Activated naive CD8-positive, alpha-beta T cell treated with anti-CD3 and anti-CD28 coated beads, Interleukin-2, amount 10 ng/mL, durations not matched to agents 7 days and 5 days (primary cell): ENCODE measurements around the gene FCHO2. TPM values are rescaled to one million over a fixed set of nuclear protein-coding genes. Genes with fewer than 3 reads are reported as not detected.

ENCODE experiments used
- ATAC-seq: fragments of 150-1000 bp; cut with Tn5 transposase; one replicate; pipeline ENCODE4 v1.10.0; 2021; ENCODE audit warnings: low read depth, moderate library complexity
- POLR2A ChIA-PET: fragments of 350-600 bp; sonication (Branson Sonifier 250); formaldehyde crosslinking; loops from one replicate; lab custom pipeline; 2021; ENCODE audit warnings: antibody characterized with exemption; lab: Charles Lee
- DNase-seq: peaks from one replicate; pipeline ENCODE4 v3.0.0; 2021
- H3K27ac Mint-ChIP-seq: one replicate; pipeline ENCODE4 v1.8.0; 2022; ENCODE audit warnings: mild to moderate bottlenecking, mixed read lengths
- H3K27me3 Mint-ChIP-seq: one replicate; pipeline ENCODE4 v1.8.0; 2022; ENCODE audit warnings: mild to moderate bottlenecking, moderate library complexity, mixed read lengths
- H3K36me3 Mint-ChIP-seq: one replicate; pipeline ENCODE4 v1.8.0; 2021; ENCODE audit warnings: mild to moderate bottlenecking, mixed read lengths
- H3K4me1 Mint-ChIP-seq: one replicate; pipeline ENCODE4 v1.8.0; 2021; ENCODE audit warnings: mixed read lengths
- H3K4me3 Mint-ChIP-seq: one replicate; pipeline ENCODE4 v1.8.0; 2022; ENCODE audit warnings: mild to moderate bottlenecking, moderate library complexity, mixed read lengths
- H3K9me3 Mint-ChIP-seq: one replicate; pipeline ENCODE4 v1.8.0; 2021; ENCODE audit warnings: mixed read lengths
- total RNA-seq, 2 experiments: library from RNA; stranded (reverse); gene quantifications; one replicate each; pipeline ENCODE4 v1.2.3, GENCODE V29; 2021

Gene FCHO2
- total RNA-seq, 2 experiments from 2014 or later = 3.0 to 3.4 TPM

DNA sequence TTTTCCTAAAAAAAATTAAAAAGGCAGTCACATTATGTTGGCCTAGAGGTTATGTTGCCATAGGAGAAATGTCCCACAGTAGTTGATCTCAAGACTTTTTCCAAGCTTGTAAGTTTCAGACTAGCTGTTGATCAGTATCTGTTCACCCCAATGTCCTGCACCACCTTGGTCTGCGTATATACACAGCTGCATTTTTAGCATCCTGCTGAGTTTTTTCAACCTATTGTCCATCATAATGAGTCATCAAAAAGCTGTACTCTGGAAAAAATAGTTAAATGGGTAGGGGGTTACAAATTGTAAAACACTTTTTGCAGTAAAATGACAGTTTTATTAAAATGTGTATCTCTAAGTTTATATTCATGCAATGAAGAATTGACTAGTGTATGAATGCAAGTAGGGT is 111.4 kb downstream of the FCHO2 start:
- Mint-ChIP-seq H3K4me3 (no peak overlapping the region), H3K27me3 (peaks cover 22% of the 10 kb centered on the region)
- ATAC-seq = no peak

DNA sequence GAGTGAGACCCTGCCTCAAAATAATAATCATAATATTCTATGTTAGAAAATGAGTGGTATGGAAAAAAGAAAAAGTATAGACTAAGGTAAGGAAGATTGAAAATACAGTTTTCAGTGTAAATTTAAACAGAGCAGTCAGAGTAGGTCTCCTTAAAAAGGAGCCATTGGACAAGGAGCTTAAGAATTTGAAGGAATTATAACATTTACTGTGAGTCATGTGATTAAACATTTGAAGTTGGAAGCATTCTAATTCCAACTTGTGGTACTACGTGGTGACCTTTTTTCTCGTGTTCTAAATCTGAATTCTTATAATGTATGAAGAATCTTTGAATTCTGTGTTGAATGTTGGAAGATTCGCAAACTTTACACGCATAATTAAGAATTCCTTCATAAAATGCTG is 125.3 kb downstream of the FCHO2 start:
- Mint-ChIP-seq H3K9me3 (no peaks in the 10 kb centered on the region), H3K36me3 (no peaks in the 10 kb centered on the region), H3K4me1 (no peaks in the 10 kb centered on the region), H3K4me3 (no peak overlapping the region), H3K27me3 (peaks cover 24% of the 10 kb centered on the region), H3K27ac (no peak overlapping the region)
- POLR2A ChIA-PET = no interaction called here
- DNase-seq = no peak
- ATAC-seq = no peak

More for the DNA sequence above, 111.4 kb downstream of the FCHO2 start:
- Mint-ChIP-seq H3K4me1 (peaks cover 2% of the 10 kb centered on the region), H3K9me3 (no peaks in the 10 kb centered on the region), H3K27ac (no peak overlapping the region), H3K36me3 (no peaks in the 10 kb centered on the region)
- DNase-seq = no peak
- POLR2A ChIA-PET = no interaction called here

DNA sequence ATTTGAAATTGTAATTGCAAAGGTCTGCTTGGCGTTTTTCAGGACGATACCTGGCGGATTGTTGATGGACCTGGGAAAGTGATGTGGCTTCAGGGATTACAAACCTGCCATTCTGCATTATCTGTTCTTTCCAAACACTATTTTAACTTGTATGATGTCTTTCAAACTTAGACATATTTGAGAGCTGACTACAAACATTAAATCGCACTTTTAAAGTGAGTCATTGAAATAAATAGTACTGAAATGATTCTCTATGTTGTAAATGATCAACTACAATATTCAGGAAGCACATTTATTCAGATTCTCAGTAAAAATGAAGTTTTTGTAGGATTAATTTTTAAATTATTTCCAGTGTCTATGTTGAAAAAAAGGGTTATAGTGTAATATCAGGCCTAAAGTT is 132.2 kb downstream of the FCHO2 start:
- Mint-ChIP-seq H3K4me1 (no peaks in the 10 kb centered on the region), H3K4me3 (no peak overlapping the region), H3K36me3 (no peaks in the 10 kb centered on the region), H3K27me3 (peaks cover 24% of the 10 kb centered on the region), H3K27ac (no peak overlapping the region), H3K9me3 (no peaks in the 10 kb centered on the region)
- ATAC-seq = no peak
- POLR2A ChIA-PET = no interaction called here
- DNase-seq = no peak

DNA sequence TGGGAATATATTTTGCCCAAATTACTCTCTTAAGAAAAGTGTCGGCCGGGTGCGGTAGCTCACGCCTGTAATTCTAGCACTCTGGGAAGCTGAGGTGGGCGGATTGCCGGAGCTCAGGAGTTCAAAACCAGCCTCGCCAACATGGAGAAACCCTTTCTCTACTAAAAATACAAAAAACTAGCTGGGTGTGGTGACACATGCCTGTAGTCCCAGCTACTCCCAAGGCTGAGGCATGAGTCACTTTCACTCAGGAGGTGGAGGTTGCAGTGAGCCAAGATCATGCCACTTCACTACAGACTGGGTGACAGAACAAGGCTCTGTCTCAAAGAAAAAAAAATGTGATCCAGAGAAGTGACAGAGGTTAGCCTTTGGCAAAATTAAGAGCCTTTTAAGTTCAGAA is 138.1 kb downstream of the FCHO2 start:
- DNase-seq (no peak), ATAC-seq (no peak)
- peaks cover 2% of the 10 kb centered on the region for H3K9me3 Mint-ChIP-seq
- H3K27me3 Mint-ChIP-seq = peaks cover 2% of the 10 kb centered on the region
- POLR2A ChIA-PET = no interaction called here
- no peaks in the 10 kb centered on the region for H3K4me1 Mint-ChIP-seq
- no peaks in the 10 kb centered on the region for H3K36me3 Mint-ChIP-seq
- no peak overlapping the region for H3K4me3 Mint-ChIP-seq
- no peak overlapping the region for H3K27ac Mint-ChIP-seq

DNA sequence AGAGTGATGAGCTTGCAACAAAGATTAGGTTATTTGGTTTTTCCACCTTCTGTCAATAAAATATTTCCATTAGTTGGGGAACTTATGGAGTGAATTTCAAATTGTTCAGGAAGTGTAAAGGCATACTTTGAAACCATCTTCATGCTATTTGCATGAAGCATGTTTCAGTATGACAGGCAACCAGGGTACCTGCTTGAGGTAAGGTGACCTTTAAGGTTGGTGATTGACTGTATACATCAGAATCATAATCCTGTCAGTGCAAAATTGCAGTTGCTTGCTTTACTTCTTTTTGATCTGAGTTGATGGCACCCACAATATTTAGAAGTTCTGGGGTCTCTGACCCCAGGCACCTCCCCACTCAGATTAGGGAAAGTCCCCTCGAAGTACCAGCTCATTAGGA is 138.6 kb downstream of the FCHO2 start:
- no peak overlapping the region for H3K27ac Mint-ChIP-seq
- ATAC-seq = no peak

DNA sequence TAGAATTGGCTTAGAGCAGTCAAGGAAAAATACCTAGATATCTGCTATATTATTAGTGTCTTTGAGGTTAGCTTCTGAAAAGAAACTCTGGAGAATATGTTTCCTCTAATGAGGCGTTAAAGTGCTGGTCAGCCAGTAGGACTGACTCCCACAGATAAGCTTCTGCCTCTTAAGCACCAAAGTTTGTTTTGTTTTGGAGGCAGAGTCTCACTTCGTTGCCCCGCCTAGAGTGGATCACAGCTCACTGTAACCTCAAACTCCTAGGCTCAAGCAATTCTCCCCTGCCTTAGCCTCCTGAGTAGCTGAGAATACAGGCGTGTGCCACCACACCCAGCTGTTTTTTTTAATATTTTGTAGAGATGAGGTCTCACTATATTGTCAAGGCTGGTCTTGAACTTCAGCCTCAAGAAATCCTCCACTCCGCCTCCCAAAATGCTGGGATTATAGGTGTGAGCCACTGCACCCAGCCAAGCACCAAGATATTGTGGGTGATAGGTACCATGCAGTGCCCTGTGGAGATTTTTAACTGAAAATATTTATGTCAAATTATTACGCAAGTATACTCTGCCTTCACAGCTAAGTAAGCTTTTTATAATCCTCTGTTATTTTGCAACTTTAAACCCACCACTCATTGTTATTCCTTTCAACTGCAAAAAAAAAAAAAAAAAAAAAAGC is 139.9 kb downstream of the FCHO2 start:
- Mint-ChIP-seq H3K36me3 (no peaks in the 10 kb centered on the region), H3K27me3 (peaks cover 2% of the 10 kb centered on the region), H3K4me3 (no peak overlapping the region), H3K9me3 (peaks cover 2% of the 10 kb centered on the region), H3K4me1 (no peaks in the 10 kb centered on the region), H3K27ac (no peak overlapping the region)
- POLR2A ChIA-PET = no interaction called here
- ATAC-seq (no peak), DNase-seq (no peak)

More for the DNA sequence above, 138.6 kb downstream of the FCHO2 start:
- no peak overlapping the region for H3K4me3 Mint-ChIP-seq
- peaks cover 2% of the 10 kb centered on the region for H3K9me3 Mint-ChIP-seq
- H3K27me3 Mint-ChIP-seq = no peaks in the 10 kb centered on the region
- no peaks in the 10 kb centered on the region for H3K36me3 Mint-ChIP-seq
- no peaks in the 10 kb centered on the region for H3K4me1 Mint-ChIP-seq
- POLR2A ChIA-PET = no interaction called here
- no peak for DNase-seq

DNA sequence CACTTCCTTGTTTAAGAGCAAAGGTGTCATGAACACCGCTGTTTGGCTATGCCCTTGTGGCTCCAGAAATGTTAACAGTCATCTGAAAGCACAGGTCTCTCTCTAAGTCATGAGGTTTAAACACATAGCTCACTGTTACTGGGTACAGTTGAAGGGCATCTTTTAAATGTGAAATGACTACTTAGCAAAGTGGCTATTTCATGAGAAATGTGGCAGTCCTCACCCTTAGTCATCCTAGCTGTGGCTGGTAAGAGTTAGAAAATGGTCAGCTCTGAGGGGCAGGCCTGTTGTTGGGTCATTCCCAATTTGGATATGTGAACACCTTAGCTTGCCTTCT is 140.4 kb downstream of the FCHO2 start:
- Mint-ChIP-seq H3K36me3 (no peaks in the 10 kb centered on the region), H3K4me1 (no peaks in the 10 kb centered on the region), H3K27me3 (peaks cover 2% of the 10 kb centered on the region), H3K9me3 (peaks cover 2% of the 10 kb centered on the region), H3K4me3 (no peak overlapping the region), H3K27ac (no peak overlapping the region)
- DNase-seq = no peak
- POLR2A ChIA-PET = no interaction called here
- ATAC-seq = no peak

DNA sequence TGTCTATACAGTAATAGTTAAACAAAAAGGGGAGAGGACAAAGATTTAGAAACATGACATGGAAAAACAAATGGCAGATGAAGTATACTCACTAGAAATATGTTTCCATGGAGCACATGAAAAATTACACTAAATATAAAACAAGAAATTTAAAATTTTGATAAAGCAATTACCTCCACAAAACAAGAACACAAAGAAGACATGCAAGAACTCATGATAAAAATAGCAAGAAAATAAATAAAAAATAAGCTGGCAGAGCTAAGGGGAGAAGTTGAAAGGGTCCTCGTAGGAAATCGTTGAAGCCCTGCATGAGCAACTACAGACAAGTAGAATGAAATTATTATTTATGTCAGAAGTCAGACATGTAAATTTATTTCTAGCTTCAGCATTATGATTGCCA is 141.9 kb downstream of the FCHO2 start:
- Mint-ChIP-seq H3K4me3 (no peak overlapping the region), H3K27me3 (peaks cover 2% of the 10 kb centered on the region), H3K4me1 (no peaks in the 10 kb centered on the region), H3K27ac (no peak overlapping the region), H3K36me3 (no peaks in the 10 kb centered on the region), H3K9me3 (peaks cover 2% of the 10 kb centered on the region)
- DNase-seq (no peak), ATAC-seq (no peak)
- POLR2A ChIA-PET = no interaction called here

DNA sequence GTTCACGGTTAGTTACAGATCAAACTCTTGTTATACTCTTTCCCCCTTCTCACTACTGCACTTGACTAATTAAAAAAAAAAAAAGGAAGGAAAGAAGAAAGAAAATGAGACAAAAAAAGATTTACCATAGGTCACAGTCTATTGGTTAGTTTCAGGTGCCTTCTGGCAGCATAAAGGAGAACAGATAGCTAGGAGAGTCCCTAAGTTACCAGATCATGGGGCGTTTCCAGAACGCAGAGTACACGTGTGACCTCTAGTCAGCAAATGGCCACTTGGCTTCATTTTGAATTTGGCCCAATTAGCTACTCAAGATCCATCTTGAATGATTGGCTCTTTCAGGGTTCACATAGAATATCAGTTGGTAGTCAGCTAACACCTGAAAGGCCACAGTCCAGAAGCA is 144.3 kb downstream of the FCHO2 start:
- H3K4me1 Mint-ChIP-seq = no peaks in the 10 kb centered on the region
- H3K9me3 Mint-ChIP-seq = peaks cover 2% of the 10 kb centered on the region
- POLR2A ChIA-PET = no interaction called here
- DNase-seq (no peak), ATAC-seq (no peak)
- no peak overlapping the region for H3K4me3 Mint-ChIP-seq
- no peak overlapping the region for H3K27ac Mint-ChIP-seq
- H3K27me3 Mint-ChIP-seq = peaks cover 2% of the 10 kb centered on the region
- H3K36me3 Mint-ChIP-seq = no peaks in the 10 kb centered on the region

DNA sequence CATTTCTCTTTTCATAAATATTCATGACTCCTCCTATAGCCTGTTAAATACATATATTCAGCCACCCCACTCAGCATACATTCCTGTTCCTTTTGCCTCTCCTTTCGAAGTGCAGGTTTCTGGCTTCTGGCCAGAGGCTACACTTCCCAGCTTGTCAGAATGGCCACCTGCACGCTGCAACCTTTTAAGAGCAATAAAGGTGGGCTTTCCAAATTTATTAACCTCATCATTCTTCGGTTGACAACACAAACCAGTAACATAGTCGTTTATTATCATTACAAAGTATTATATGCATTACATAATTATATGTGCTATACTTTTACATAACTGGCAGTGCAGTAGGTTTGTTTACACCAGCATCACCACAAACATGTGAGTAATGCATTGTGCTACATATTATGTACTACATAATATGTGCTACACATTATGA is 148.0 kb downstream of the FCHO2 start:
- no peak overlapping the region for H3K4me3 Mint-ChIP-seq
- no peaks in the 10 kb centered on the region for H3K4me1 Mint-ChIP-seq
- no peaks in the 10 kb centered on the region for H3K36me3 Mint-ChIP-seq
- peaks cover 2% of the 10 kb centered on the region for H3K9me3 Mint-ChIP-seq
- POLR2A ChIA-PET = no interaction called here
- DNase-seq (no peak), ATAC-seq (no peak)
- H3K27ac Mint-ChIP-seq = no peak overlapping the region
- peaks cover 16% of the 10 kb centered on the region for H3K27me3 Mint-ChIP-seq

DNA sequence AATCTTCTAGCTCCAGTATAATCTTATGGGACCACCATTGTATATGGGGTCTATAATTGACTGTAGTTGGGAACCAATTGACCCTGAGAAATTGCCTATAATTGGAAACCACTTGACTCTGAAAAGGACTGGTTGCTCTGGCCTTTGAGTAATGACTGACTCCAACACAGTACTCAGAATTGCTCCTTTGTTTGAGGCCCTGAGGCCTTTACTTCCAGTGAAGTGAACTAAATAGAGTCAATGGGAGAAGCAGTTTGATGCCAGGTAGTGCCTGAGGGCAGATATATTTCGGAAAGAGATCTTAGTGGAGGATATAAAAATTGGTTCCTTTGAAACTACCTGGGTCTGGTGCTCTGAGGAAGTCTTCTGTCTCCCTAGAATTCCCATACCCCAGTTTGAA is 148.5 kb downstream of the FCHO2 start:
- DNase-seq = no peak
- POLR2A ChIA-PET = no interaction called here
- Mint-ChIP-seq H3K4me3 (no peak overlapping the region), H3K4me1 (no peaks in the 10 kb centered on the region), H3K9me3 (peaks cover 2% of the 10 kb centered on the region), H3K36me3 (no peaks in the 10 kb centered on the region), H3K27me3 (peaks cover 20% of the 10 kb centered on the region), H3K27ac (no peak overlapping the region)
- no peak for ATAC-seq

DNA sequence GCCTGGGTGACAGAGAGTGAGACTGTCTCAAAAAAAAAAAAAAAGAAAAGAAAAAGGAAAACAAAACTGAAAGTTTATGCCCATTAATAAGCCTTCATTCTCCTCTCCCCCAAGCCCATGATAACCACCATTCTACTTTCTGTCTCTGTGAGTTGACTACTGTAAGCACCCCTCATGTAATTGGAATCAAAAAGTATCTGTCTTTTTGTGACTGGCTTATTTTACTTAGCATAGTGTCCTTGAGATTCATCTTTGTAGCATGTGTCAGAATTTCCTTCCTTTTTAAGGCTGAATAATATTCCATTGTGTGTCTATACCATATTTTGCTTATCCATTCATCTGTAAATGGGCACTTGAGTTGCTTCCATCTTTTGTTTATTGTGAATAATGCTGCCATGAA is 150.5 kb downstream of the FCHO2 start:
- peaks cover 30% of the 10 kb centered on the region for H3K27me3 Mint-ChIP-seq
- ATAC-seq = no peak
- no peak overlapping the region for H3K27ac Mint-ChIP-seq
- H3K4me1 Mint-ChIP-seq = no peaks in the 10 kb centered on the region
- POLR2A ChIA-PET = no interaction called here
- no peak for DNase-seq
- peaks cover 2% of the 10 kb centered on the region for H3K9me3 Mint-ChIP-seq
- no peaks in the 10 kb centered on the region for H3K36me3 Mint-ChIP-seq
- H3K4me3 Mint-ChIP-seq = no peak overlapping the region

DNA sequence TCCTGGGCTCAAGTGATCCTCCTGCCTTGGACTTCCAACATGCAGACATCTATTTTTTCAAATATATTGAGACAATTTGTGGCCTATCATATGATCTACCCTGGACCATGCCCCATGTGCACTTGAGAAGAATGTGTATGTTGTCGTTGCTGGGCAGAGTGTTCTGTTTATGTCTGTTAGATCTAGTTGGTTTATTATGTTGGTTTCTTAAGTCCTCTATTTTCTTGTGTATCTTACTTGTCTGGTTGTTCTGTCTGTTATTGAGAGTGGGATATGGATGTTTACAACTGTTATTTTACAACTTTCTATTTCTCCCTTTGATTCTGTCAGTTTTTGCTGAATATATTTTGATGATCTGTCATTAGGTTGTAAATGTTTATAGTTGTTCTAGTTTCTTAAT is 154.3 kb downstream of the FCHO2 start:
- H3K4me1 Mint-ChIP-seq = no peaks in the 10 kb centered on the region
- POLR2A ChIA-PET = no interaction called here
- no peak overlapping the region for H3K27ac Mint-ChIP-seq
- no peak overlapping the region for H3K4me3 Mint-ChIP-seq
- H3K36me3 Mint-ChIP-seq = no peaks in the 10 kb centered on the region
- peaks cover 53% of the 10 kb centered on the region for H3K27me3 Mint-ChIP-seq
- H3K9me3 Mint-ChIP-seq = peaks cover 2% of the 10 kb centered on the region
- ATAC-seq (no peak), DNase-seq (no peak)

DNA sequence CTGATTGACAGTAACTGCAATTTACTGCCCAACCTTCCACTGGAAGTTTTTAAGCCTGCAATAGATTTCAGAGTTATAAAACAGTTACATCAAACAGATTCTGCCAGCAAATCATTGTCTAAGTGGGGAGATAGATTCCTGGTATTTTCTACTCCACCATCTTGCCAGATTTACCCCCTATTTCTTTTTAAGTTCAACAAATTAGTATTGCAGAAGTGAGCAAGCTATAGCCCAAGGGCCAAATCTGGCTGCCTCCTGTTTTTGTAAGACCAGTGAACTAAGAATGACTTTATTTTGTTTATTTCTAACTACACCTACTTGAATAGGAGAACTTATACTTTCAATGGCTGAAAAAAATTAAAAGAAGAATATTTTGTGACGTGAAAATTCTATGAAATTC is 155.7 kb downstream of the FCHO2 start:
- H3K27ac Mint-ChIP-seq = no peak overlapping the region
- no peaks in the 10 kb centered on the region for H3K36me3 Mint-ChIP-seq
- peaks cover 60% of the 10 kb centered on the region for H3K27me3 Mint-ChIP-seq
- H3K4me1 Mint-ChIP-seq = no peaks in the 10 kb centered on the region
- DNase-seq (no peak), ATAC-seq (no peak)
- H3K9me3 Mint-ChIP-seq = peaks cover 2% of the 10 kb centered on the region
- H3K4me3 Mint-ChIP-seq = no peak overlapping the region
- POLR2A ChIA-PET = no interaction called here

DNA sequence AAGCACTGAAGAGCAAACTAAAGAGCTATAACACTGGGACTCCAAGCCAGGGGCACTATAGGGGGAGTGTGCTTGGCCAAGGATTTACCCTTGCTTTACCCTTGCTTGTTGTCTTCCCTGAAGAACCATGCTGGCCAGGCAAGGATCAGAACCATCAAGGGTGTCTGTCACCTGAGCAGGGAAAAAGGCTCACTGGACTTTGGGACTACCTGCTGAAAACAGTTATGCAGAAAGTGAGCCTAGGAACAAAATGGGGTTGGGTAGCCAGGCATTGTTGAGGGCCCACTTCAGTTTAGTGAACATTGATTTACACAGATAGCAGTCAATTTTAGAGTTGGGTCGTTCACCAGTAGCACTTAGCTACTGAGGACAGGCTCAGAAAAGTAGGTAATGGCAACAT is 156.5 kb downstream of the FCHO2 start:
- Mint-ChIP-seq H3K4me3 (no peak overlapping the region), H3K27ac (no peak overlapping the region), H3K27me3 (peaks cover 63% of the 10 kb centered on the region), H3K4me1 (no peaks in the 10 kb centered on the region), H3K36me3 (no peaks in the 10 kb centered on the region), H3K9me3 (peaks cover 2% of the 10 kb centered on the region)
- ATAC-seq = no peak
- no peak for DNase-seq
- POLR2A ChIA-PET = no interaction called here
